GM18861 (cell line): ENCODE measurements around the gene ACAA2.
"Not testable (repeated sequence)": the region's sequence is repeated elsewhere in the genome, so short reads cannot be mapped to it uniquely, and the experiment has no call there.

ENCODE experiments used
- ATAC-seq: cut with Tn5 transposase; IDR thresholded peaks from one replicate; pipeline ENCODE4 v1.9.1; 2021; ENCODE audit not compliant: unreplicated experiment

Gene ACAA2

GRCh38 chr18:49845629-49846360 is 32.5 kb upstream of the ACAA2 start:
- ATAC-seq, result no peak

GRCh38 chr18:49844903-49845302 is 31.6 kb upstream of the ACAA2 start:
- no peak for ATAC-seq

GRCh38 chr18:49843778-49844625 is 30.7 kb upstream of the ACAA2 start:
- no peak for ATAC-seq

GRCh38 chr18:49843131-49843530 is 29.8 kb upstream of the ACAA2 start:
- ATAC-seq, result no peak

GRCh38 chr18:49842656-49843055 is 29.3 kb upstream of the ACAA2 start:
- no peak for ATAC-seq

- no peak for ATAC-seq
Observed at GRCh38 chr18:49841236-49842217, 28.2 kb upstream of the ACAA2 start.

- no peak for ATAC-seq
Observed at GRCh38 chr18:49839012-49839411, 25.7 kb upstream of the ACAA2 start.

GRCh38 chr18:49838381-49838780 is 25.0 kb upstream of the ACAA2 start:
- ATAC-seq, result no peak

GRCh38 chr18:49837889-49838288 is 24.6 kb upstream of the ACAA2 start:
- no peak for ATAC-seq

- not testable (repeated sequence) for ATAC-seq
Observed at GRCh38 chr18:49837316-49837835, 24.0 kb upstream of the ACAA2 start.

- ATAC-seq, result no peak
Observed at GRCh38 chr18:49835405-49835804, 22.1 kb upstream of the ACAA2 start.

GRCh38 chr18:49834258-49834657 is 20.9 kb upstream of the ACAA2 start:
- ATAC-seq, result no peak

- ATAC-seq, result no peak
Observed at GRCh38 chr18:49833814-49834213, 20.5 kb upstream of the ACAA2 start.

- ATAC-seq, result no peak
Observed at GRCh38 chr18:49832221-49832647, 18.9 kb upstream of the ACAA2 start.

GRCh38 chr18:49827996-49828395 is 14.7 kb upstream of the ACAA2 start:
- no peak for ATAC-seq

GRCh38 chr18:49819823-49820671 is 6.7 kb upstream of the ACAA2 start:
- ATAC-seq, result peak; percentile 48

GRCh38 chr18:49819071-49819662 is 5.8 kb upstream of the ACAA2 start:
- no peak for ATAC-seq

GRCh38 chr18:49817947-49818346 is 4.6 kb upstream of the ACAA2 start:
- ATAC-seq, result no peak

- ATAC-seq, result no peak
Observed at GRCh38 chr18:49815927-49816326, 2.6 kb upstream of the ACAA2 start.

- peak; percentile 8 for ATAC-seq
Observed at GRCh38 chr18:49814147-49814499, 790 bp upstream of the ACAA2 start.
